Retinal pigment epithelial cell (primary cell): ENCODE results near the gene U2AF2.
"Not testable (repeated sequence)": the region's sequence is repeated elsewhere in the genome, so short reads cannot be mapped to it uniquely, and the experiment has no call there.

Experiments used
- DNase-seq: peaks from one replicate; pipeline ENCODE4 v3.0.0-alpha.2; 2010; ENCODE audit warnings: low read depth
- H3K4me3 ChIP-seq: 2 replicates; pipeline ENCODE4 v1.5.1; 2011; ENCODE audit warnings: mild to moderate bottlenecking, low read length, control low read depth, moderate library complexity
- TF ChIP-seq, protein P1 (sequence below): conservative IDR thresholded peaks from 2 replicates; pipeline ENCODE4 v1.5.1; 2011; ENCODE audit warnings: low read depth, low read length, control low read depth, inconsistent platforms

U2AF2 gene

DNA sequence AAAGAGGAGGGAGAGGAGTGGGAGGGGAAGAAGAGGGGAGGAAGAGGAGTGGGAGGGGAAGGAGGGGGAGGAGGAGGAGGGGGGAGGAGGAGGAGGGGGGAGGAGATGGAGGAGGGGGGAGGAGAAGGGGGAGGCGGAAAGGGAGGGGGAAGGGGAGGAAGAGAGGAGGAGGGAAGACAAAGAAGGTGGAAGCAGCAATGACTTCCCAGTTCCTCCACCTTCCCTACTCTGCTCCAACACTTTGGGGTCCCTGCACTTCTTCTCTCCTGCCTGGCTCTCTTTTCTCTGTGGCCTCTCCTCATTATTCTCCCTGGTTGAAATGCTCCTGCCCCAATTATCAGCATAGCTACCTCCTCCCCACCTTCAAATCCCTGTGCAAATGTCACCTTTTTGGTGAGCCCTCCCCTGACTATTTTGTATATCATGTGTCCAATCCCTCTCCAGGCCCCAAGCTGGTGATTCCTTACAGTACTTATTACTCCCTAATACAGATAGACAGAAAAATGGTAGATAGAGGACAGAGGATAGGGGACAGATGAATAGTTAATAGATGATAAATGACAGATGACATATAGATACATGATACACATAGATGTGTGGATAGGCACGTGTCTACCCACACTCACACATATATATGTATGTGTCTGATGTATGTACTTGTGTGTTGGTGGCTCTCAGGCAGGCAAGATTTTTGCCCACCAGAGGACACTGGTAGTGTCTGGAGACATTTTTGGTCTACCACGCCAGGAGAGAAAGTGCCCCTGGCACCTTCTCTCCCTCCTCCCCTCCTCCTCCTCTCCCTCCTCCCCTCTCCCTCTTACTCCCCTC is 58.2 kb downstream of the U2AF2 start:
- DNase-seq, result no peak
- TF ChIP-seq, protein P1, sequence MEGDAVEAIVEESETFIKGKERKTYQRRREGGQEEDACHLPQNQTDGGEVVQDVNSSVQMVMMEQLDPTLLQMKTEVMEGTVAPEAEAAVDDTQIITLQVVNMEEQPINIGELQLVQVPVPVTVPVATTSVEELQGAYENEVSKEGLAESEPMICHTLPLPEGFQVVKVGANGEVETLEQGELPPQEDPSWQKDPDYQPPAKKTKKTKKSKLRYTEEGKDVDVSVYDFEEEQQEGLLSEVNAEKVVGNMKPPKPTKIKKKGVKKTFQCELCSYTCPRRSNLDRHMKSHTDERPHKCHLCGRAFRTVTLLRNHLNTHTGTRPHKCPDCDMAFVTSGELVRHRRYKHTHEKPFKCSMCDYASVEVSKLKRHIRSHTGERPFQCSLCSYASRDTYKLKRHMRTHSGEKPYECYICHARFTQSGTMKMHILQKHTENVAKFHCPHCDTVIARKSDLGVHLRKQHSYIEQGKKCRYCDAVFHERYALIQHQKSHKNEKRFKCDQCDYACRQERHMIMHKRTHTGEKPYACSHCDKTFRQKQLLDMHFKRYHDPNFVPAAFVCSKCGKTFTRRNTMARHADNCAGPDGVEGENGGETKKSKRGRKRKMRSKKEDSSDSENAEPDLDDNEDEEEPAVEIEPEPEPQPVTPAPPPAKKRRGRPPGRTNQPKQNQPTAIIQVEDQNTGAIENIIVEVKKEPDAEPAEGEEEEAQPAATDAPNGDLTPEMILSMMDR, result no peak
- no peak overlapping the region for H3K4me3 ChIP-seq

GRCh38 chr19:55716531-55716930 is 61.7 kb downstream of the U2AF2 start:
- TF ChIP-seq, protein P1, result no peak
- no peak for DNase-seq
- no peak overlapping the region for H3K4me3 ChIP-seq

GRCh38 chr19:55717251-55717650 is 62.4 kb downstream of the U2AF2 start:
- DNase-seq, result no peak
- TF ChIP-seq, protein P1, result no peak
- no peak overlapping the region for H3K4me3 ChIP-seq

- H3K4me3 ChIP-seq, DNase-seq: not testable (repeated sequence)
These were observed 63.3 kb downstream of the U2AF2 start for GRCh38 chr19:55717879-55718711.

DNA sequence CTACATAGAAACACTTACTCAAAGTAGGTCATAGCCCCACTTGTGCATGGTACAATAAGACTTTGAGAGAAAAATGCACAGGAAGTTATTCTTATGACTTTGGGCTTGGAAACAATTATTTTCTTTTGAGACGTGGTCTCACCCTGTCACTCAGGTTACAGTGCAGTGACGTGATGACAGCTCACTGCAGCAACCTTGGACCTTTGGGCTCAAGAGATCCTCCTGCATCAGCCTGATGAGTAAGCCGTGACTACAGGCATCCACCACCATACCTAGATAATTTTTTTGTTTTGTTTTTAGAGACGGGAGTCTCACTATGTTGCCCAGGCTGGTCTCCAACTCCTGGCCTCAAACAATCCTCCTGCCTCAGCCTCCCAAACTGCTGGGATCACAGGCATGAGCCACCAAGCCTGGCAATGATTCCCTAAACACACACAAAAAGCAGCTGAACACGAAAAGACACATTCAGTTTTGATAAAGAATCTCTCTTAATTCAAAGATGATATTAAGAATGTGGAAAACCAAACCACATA is 65.4 kb downstream of the U2AF2 start:
- H3K4me3 ChIP-seq, result no peak overlapping the region
- DNase-seq, result no peak
- TF ChIP-seq, protein P1, result no peak

DNA sequence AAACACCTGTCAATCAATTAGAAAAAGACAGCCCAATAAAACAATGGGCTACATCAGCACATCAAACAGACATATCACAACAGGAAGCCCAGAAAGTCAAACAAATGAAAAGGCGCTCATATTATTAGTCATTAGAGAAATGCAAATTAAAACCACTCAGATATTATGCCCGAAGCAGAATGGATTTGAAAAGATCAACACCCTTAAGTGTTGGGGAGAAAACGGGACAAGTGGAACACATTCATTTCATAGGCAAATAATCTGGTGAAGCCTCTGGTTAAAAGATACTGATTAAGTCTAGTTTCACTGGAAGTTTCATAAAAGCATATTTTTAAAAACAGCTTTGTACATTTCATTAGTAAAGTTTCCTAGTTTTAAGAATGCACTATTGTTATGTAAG is 66.0 kb downstream of the U2AF2 start:
- TF ChIP-seq, protein P1, result no peak
- H3K4me3 ChIP-seq, result no peak overlapping the region
- DNase-seq, result no peak

GRCh38 chr19:55723491-55723890 is 68.7 kb downstream of the U2AF2 start:
- TF ChIP-seq, protein P1, result no peak
- H3K4me3 ChIP-seq, result no peak overlapping the region
- DNase-seq, result no peak
